Jurkat, Clone E6-1 (cell line): ENCODE measurements around the gene UBE3C.
"Not testable (repeated sequence)": the region's sequence is repeated elsewhere in the genome, so short reads cannot be mapped to it uniquely, and the experiment has no call there.

ENCODE experiments used
- DNase-seq: peaks from one replicate; pipeline ENCODE4 v3.0.0-alpha.2; 2011; ENCODE audit warnings: low read depth, low spot score
- H3K4me3 ChIP-seq: 2 replicates; pipeline ENCODE4 v1.5.1; 2011; ENCODE audit warnings: mild to moderate bottlenecking, low read length, control low read depth, moderate library complexity

UBE3C gene

GRCh38 chr7:157159537-157159936 lies 20.8 kb downstream of the UBE3C start:
- H3K4me3 ChIP-seq, DNase-seq: not testable (repeated sequence)

- no peak for DNase-seq
- H3K4me3 ChIP-seq, result no peak overlapping the region
These were observed 21.7 kb downstream of the UBE3C start for GRCh38 chr7:157160433-157160832.

- no peak overlapping the region for H3K4me3 ChIP-seq
- DNase-seq, result no peak
These were observed 27.3 kb downstream of the UBE3C start for GRCh38 chr7:157165987-157166386.

- no peak for DNase-seq
- H3K4me3 ChIP-seq, result no peak overlapping the region
These were observed 29.8 kb downstream of the UBE3C start for GRCh38 chr7:157168571-157168970.

GRCh38 chr7:157176771-157177170 lies 38.0 kb downstream of the UBE3C start:
- no peak for DNase-seq
- H3K4me3 ChIP-seq, result no peak overlapping the region

GRCh38 chr7:157177333-157177982 lies 38.7 kb downstream of the UBE3C start:
- DNase-seq, result no peak
- no peak overlapping the region for H3K4me3 ChIP-seq

GRCh38 chr7:157177983-157178381 lies 39.3 kb downstream of the UBE3C start:
- H3K4me3 ChIP-seq, result no peak overlapping the region
- no peak for DNase-seq

- DNase-seq, result no peak
- H3K4me3 ChIP-seq, result no peak overlapping the region
These were observed 45.1 kb downstream of the UBE3C start for GRCh38 chr7:157183832-157184231.

GRCh38 chr7:157188091-157188665 lies 49.5 kb downstream of the UBE3C start:
- H3K4me3 ChIP-seq, result no peak overlapping the region
- DNase-seq, result no peak

GRCh38 chr7:157189405-157189804 lies 50.7 kb downstream of the UBE3C start:
- DNase-seq, result no peak
- no peak overlapping the region for H3K4me3 ChIP-seq

GRCh38 chr7:157192861-157193260 lies 54.1 kb downstream of the UBE3C start:
- DNase-seq, result no peak

GRCh38 chr7:157193274-157193673 lies 54.5 kb downstream of the UBE3C start:
- H3K4me3 ChIP-seq, result no peak overlapping the region
- no peak for DNase-seq

More at GRCh38 chr7:157192861-157193260, 54.1 kb downstream of the UBE3C start:
- no peak overlapping the region for H3K4me3 ChIP-seq

GRCh38 chr7:157194948-157195347 lies 56.2 kb downstream of the UBE3C start:
- H3K4me3 ChIP-seq, result no peak overlapping the region
- DNase-seq, result no peak

GRCh38 chr7:157195868-157196267 lies 57.1 kb downstream of the UBE3C start:
- DNase-seq, result no peak
- H3K4me3 ChIP-seq, result no peak overlapping the region

- no peak for DNase-seq
- no peak overlapping the region for H3K4me3 ChIP-seq
These were observed 65.4 kb downstream of the UBE3C start for GRCh38 chr7:157204134-157204533.

GRCh38 chr7:157205438-157205837 lies 66.7 kb downstream of the UBE3C start:
- H3K4me3 ChIP-seq, result no peak overlapping the region
- no peak for DNase-seq

- H3K4me3 ChIP-seq, result no peak overlapping the region
- DNase-seq, result no peak
These were observed 70.1 kb downstream of the UBE3C start for GRCh38 chr7:157208571-157209413.

GRCh38 chr7:157210682-157211081 lies 72.0 kb downstream of the UBE3C start:
- H3K4me3 ChIP-seq, result no peak overlapping the region
- no peak for DNase-seq

- DNase-seq, result peak; percentile 21
- no peak overlapping the region for H3K4me3 ChIP-seq
These were observed 73.0 kb downstream of the UBE3C start for GRCh38 chr7:157211690-157212089.

- DNase-seq, result no peak
- no peak overlapping the region for H3K4me3 ChIP-seq
These were observed 80.4 kb downstream of the UBE3C start for GRCh38 chr7:157219154-157219553.
